GM21737 (cell line): ENCODE results near the gene PPFIA4.

Experiments
- ATAC-seq: cut with Tn5 transposase; IDR thresholded peaks from one replicate; pipeline ENCODE4 v1.9.1; 2021; ENCODE audit warnings: mild to moderate bottlenecking, moderate library complexity; ENCODE audit not compliant: unreplicated experiment

Gene PPFIA4

DNA sequence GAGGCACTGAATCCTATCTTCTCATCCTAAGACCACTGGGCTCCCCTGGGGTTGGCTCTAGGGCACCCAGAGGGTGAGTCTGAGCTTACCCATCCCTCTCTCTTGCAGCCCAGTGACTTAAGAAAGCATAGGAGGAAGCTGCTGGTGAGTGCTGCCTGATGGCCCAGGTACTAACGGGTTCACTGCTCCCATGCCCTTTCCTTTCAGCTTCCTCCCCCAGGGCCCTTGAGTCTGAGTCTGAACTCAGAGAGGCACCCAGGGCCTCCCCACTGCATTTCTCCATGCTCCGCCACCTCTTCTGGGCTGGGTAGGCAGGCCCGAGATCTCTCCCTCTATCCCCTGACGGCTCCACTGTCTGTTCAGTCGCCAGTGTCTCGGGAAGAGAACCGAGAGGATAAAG lies 29.7 kb downstream of the PPFIA4 start:
- ATAC-seq, result no peak

DNA sequence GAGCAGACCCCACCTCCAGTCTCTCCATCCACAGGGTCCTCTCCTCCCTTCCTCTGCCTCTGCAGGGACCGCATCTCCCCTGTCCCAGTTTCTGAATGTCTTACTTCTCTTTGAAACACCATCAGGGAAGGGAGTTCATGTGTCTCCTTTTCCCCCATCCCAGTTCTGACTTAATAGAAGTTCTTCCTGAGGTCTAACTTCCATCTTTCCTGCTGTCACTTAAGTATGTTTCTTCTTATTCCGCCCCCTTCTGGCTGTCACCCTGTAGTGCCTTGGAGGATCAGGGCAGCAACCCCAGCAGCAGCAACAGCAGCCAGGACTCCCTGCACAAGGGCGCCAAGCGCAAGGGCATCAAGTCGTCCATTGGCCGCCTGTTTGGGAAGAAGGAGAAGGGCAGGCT lies 30.2 kb downstream of the PPFIA4 start:
- ATAC-seq, result no peak

DNA sequence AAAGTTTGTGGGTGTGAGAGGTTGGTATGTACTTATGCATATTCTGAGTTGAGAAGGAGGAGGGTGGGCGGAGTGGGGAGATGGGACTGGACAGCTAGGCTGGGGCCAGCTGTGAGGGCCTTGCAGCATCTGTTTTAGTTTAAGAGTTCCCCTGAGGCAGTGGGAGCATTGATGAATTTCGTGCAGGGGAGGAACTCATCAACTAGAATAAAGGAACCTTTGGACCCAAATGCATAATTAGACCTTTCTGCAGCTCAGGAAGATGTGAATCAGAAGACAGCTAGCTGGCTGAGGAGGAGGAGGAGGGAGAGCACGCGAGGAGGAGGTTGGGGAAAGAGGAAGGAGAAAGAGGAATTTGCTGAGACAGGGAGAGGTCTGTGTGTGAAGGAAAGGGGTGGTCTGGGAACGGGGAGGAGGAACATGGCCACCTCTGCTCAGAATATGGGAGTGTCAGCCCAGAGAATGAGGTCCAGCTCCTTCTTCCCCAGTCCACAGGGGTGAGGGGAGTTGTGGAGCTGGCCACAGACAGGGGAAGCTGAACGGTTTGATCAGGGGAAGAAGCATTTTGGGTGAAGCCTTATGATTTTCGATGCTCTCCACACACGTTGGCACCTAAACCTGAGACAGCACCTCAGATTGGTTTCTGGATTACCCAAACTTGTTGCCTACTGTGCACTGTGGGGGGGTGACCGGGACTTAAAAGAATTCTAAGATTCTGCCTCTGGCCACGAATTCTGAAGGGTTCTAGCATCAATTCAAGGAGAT lies 31.8 kb downstream of the PPFIA4 start:
- no peak for ATAC-seq

DNA sequence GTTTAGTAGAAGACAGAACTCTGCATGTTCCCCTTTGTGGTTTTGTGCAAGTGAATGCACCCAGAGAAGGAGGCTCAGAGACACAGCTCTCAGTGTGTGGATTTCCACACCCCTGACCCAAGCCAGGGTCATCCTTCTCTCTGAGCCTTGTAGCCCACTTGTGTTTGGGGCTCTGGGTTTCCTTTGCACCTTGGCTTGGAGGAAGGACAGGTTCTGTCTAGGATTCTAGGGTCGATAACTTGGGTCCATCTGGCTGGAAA lies 32.3 kb downstream of the PPFIA4 start:
- no peak for ATAC-seq

- ATAC-seq, result no peak
These were observed 33.2 kb downstream of the PPFIA4 start for GRCh38 chr1:203059485-203059884.

DNA sequence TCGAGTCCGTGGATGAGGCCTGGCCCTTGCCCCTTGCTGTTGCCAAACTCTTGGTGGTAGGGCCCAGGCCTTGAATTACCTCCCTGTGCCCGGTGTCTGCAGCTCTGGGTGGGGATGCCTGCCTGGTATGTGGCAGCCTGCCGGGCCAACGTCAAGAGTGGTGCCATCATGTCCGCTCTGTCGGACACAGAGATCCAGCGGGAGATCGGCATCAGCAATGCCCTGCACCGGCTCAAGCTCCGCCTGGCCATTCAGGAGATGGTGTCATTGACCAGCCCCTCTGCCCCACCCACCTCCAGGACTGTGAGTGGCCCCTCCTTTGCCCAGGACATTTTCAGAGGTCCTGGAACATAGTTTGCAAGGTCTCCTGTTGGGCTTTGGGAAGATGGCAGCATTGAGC lies 33.8 kb downstream of the PPFIA4 start:
- no peak for ATAC-seq

DNA sequence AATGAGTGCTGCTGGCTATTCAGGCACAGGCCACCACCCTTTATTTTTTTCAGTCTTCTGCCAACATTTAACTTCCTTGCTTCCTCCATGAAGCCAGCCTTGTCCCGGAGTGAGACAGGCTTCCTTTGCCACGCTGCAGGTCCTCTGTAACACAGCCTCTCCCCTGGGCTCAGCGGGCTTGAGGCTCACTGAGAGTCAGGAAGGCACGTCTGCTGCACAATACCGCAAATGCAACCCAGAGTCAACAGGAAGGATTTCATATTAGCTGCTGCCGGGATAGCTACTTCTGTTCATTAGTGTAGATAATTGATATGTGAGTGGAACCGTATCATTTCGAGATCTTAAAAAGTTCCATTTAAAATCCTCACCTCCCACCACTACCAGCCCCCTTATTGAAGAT lies 37.0 kb downstream of the PPFIA4 start:
- no peak for ATAC-seq

- ATAC-seq, result no peak
These were observed 38.9 kb downstream of the PPFIA4 start for GRCh38 chr1:203065191-203065590.

- no peak for ATAC-seq
These were observed 39.7 kb downstream of the PPFIA4 start for GRCh38 chr1:203065986-203066385.

- no peak for ATAC-seq
These were observed 40.7 kb downstream of the PPFIA4 start for GRCh38 chr1:203066965-203067364.

DNA sequence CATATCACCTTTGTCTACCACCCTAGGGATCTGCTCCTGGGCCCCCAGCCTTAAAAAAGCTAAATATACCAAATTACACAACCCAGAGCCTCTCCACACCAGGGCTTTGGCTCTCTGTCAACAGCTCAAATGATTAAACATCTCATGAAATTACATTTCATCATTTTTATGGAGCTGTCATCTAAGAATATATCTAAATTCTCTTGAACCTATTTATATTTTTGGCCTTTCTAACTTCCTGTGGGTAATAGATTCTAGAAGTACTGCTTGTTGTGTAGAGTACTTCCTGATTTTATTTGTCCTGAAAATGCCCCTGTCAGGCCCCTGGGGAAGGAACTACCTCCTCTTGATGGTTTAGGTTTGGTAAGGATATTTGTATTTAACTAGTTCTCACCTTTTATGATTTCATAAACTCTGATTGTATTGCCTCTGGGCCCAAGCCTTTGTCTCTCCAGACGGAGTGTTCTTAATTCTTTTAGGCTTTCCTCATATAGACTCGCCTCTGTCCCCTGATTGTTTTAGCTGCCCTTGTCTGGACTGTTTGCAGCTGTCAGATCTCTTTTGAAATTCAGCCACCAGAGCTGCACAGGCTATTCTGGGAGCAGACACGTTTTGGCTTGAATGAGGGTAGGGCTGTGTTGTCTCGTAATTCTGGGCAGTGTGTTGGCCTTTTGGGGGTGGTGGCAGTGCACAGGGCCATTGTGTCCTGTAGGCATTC lies 42.9 kb downstream of the PPFIA4 start:
- ATAC-seq, result no peak

- no peak for ATAC-seq
These were observed 45.8 kb downstream of the PPFIA4 start for GRCh38 chr1:203072002-203072602.

GRCh38 chr1:203072911-203073310 lies 46.6 kb downstream of the PPFIA4 start:
- ATAC-seq, result no peak

DNA sequence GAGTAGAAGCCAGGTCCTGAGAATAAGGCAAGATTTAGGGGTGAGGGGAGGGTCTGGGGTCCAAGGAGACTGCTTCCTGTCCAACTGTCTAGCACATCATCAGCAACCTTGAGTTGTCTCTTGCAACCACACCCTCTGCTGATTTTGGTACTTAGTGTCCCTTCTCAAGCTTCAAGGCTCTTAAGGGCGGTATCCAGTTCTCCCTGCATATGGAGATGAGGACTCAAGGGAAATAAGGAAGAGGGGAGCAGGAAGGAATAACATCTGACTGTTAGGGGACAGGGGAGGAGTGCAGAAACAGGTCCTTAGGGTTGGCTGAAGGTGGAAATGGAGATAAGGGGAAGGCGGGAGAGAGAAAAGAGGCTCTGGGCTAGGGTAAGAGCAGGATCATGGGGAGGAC lies 47.2 kb downstream of the PPFIA4 start:
- no peak for ATAC-seq

GRCh38 chr1:203074610-203075009 lies 48.3 kb downstream of the PPFIA4 start:
- ATAC-seq, result no peak

- no peak for ATAC-seq
These were observed 49.1 kb downstream of the PPFIA4 start for GRCh38 chr1:203075236-203076030.

GRCh38 chr1:203076031-203076511 lies 49.8 kb downstream of the PPFIA4 start:
- ATAC-seq, result no peak

DNA sequence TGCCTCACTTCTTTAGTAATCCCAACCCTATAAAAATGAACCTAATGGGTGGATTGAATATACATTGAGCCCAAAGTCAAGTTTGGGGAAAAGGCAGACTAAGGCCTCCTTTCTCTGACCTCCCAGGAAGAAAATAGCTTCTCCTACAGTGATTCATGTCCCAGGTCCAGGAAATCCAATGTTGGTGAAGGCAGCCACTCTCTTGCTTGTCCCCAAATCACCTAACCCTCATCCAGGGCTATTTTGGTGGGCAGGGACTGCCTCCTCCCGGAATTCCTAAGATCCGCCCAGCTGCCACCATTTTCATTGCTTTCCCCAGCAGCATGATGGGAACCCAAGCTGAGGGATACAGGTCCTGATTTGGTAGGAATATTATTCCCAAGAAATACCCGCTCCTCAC lies 51.1 kb downstream of the PPFIA4 start:
- ATAC-seq, result no peak

DNA sequence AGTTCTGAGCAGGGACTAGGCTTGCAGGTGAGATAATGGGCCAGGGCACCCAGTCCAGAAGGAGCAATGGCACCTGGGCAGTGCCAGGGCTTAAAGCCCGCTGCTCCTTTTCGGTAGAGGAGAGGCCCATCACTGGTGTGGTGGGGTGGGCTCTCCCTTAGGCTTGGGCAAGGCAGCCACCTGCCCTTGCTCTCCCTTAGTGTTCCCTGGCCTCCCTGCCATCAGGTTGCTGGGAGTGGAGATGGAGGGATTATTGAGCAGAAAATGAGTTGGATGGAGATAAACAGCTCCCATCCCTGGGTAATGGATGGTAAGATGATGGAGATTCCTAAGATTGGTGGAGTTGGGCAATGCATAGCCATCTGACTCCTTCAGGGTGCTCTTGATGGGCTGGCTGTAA lies 51.7 kb downstream of the PPFIA4 start:
- ATAC-seq, result no peak

DNA sequence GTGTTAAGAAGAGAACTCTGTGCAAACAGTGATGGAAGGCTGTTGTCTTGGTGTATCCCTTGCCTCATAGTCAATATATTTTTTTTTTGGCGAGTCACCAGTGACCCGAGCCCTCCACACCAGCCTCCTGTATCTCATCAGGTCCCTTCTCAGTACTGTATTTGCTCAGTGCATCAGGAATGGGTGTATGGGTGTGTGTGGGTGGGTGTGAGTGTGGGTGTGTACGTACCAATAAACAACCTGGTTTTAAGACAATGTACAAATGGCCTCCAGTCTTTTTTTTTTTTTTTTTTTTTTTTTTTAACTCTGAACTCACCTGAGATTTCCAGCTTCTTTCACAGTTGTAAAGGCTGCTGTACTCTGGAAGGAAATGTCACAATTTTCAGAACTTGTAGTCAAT lies 52.2 kb downstream of the PPFIA4 start:
- ATAC-seq, result no peak

DNA sequence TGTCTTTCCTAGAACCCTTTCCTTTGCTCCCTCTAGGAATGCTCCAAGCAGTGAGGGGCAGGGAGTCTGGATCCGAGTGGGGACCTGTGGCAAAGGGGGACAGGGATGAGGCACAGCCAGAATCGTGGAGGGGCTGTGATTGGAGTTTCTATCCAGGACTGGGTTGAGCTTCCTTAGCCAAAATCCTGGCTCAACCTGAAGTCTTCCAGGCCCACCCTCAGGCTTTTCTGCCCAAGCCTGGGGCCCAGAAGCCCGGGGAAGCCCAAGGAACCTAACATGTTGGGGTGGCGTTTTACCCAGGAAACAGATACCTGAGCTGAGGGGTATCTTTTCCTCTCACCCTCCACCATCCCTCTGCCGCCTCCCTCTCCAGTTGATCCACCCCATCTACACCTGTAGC lies 54.2 kb downstream of the PPFIA4 start:
- no peak for ATAC-seq
